Measurements from ENCODE around the gene FAM184A. TPM values are rescaled to one million over a fixed set of nuclear protein-coding genes. Genes with fewer than 3 reads are reported as not detected.

FAM184A gene
- total RNA-seq, 2 experiments from 2014 or later = not detected

DNA sequence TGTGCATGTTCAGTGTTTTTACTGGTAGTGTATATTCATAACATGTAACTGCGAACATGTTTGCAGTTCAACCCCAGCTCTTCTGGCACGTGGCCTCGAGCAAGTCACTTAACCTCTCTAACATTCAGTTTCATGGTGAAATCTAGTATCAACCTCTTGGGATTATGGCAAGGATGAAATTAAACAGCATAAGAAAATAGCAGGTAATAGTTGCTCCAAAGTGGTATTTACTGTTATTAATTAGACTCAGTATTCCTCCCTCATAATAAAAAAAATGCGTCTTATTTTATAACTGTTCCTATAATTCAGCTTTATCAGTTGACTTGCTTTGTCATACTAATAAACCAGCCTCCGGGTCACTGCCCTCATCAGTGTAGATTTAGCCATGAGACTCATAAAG is 15.0 kb downstream of the FAM184A start:
- no peak for DNase-seq (ENCODE audit: low spot score)
- Histone ChIP-seq H3K9me3 (ENCODE audit: low read length) (no peaks in the 10 kb centered on the region), H3K9me2 (ENCODE audit: insufficient read depth, low read length) (no peaks in the 10 kb centered on the region), H3K4me1 (ENCODE audit: insufficient read depth, low read length, poor library complexity, severe bottlenecking) (no peaks in the 10 kb centered on the region), H2AFZ (ENCODE audit: low read length) (no peak overlapping the region), H3K4me3 (ENCODE audit: low read depth, low read length, poor library complexity, severe bottlenecking) (no peak overlapping the region), H3K36me3 (ENCODE audit: insufficient read depth, low read length) (no peaks in the 10 kb centered on the region), H3K27ac (ENCODE audit: low read depth, low read length, poor library complexity, severe bottlenecking) (no peak overlapping the region), H3K79me2 (ENCODE audit: insufficient read depth, low read depth, low read length) (no peaks in the 10 kb centered on the region), H3K4me2 (ENCODE audit: low read length) (no peak overlapping the region), H4K20me1 (ENCODE audit: insufficient read depth, low read length) (no peaks in the 10 kb centered on the region)
- BruUV-seq (replicated peaks) = no TSS peak
- ChIA-PET POLR2A (interaction anchor here (0.8 kb wide), 1 partner anchor 1096 kb away, joined by 3 read pairs; no protein-coding TSS in a partner anchor), CTCF (ENCODE audit: unreplicated experiment) (no interaction called here)
- intact Hi-C loops (cut with micrococcal nuclease; ENCODE audit: unreplicated experiment) = no loop called here
- TF ChIP-seq, protein P1, sequence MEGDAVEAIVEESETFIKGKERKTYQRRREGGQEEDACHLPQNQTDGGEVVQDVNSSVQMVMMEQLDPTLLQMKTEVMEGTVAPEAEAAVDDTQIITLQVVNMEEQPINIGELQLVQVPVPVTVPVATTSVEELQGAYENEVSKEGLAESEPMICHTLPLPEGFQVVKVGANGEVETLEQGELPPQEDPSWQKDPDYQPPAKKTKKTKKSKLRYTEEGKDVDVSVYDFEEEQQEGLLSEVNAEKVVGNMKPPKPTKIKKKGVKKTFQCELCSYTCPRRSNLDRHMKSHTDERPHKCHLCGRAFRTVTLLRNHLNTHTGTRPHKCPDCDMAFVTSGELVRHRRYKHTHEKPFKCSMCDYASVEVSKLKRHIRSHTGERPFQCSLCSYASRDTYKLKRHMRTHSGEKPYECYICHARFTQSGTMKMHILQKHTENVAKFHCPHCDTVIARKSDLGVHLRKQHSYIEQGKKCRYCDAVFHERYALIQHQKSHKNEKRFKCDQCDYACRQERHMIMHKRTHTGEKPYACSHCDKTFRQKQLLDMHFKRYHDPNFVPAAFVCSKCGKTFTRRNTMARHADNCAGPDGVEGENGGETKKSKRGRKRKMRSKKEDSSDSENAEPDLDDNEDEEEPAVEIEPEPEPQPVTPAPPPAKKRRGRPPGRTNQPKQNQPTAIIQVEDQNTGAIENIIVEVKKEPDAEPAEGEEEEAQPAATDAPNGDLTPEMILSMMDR (conservative IDR thresholded peaks at IDR 0.05; ENCODE audit: low read length) = no peak
- TF ChIP-seq EZH2phosphoT487 (IDR thresholded peaks at IDR 0.05; ENCODE audit: borderline replicate concordance, low read depth, low read length) = no peak

DNA sequence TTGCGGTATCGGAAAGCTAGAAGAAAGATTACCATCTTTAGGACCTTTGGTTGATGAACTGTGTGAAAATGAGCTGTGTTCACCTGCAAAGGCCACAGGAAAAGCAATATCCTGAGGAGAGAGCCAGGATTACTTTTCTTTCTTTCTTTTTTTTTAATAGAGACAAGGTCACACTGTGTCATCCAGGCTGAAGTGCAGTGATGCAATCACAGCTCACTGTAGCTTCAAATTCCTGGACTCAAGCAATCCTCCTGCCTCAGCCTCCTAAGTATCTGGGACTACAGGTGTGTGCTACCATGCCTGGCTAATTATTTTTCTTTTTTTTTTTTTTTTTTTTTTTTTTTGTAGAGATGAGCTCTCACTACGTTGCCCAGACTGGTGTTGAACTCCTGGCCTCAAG is 17.2 kb downstream of the FAM184A start:
- intact Hi-C loops (cut with micrococcal nuclease; ENCODE audit: unreplicated experiment) = no loop called here
- Histone ChIP-seq H3K4me1 (ENCODE audit: insufficient read depth, low read length, poor library complexity, severe bottlenecking) (no peaks in the 10 kb centered on the region), H3K9me2 (ENCODE audit: insufficient read depth, low read length) (no peaks in the 10 kb centered on the region), H4K20me1 (ENCODE audit: insufficient read depth, low read length) (no peaks in the 10 kb centered on the region), H2AFZ (ENCODE audit: low read length) (no peak overlapping the region), H3K36me3 (ENCODE audit: insufficient read depth, low read length) (no peaks in the 10 kb centered on the region), H3K4me3 (ENCODE audit: low read depth, low read length, poor library complexity, severe bottlenecking) (no peak overlapping the region), H3K9me3 (ENCODE audit: low read length) (no peaks in the 10 kb centered on the region), H3K79me2 (ENCODE audit: insufficient read depth, low read depth, low read length) (no peaks in the 10 kb centered on the region), H3K27ac (ENCODE audit: low read depth, low read length, poor library complexity, severe bottlenecking) (no peak overlapping the region), H3K4me2 (ENCODE audit: low read length) (no peak overlapping the region)
- CTCF ChIA-PET (ENCODE audit: unreplicated experiment) = no interaction called here
- BruUV-seq (replicated peaks) = no TSS peak
- POLR2A ChIA-PET = interaction anchor here (1.1 kb wide), 1 partner anchor 43 kb away, joined by 3 read pairs; no protein-coding TSS in a partner anchor
- no peak for DNase-seq (ENCODE audit: low spot score)
- TF ChIP-seq, protein P1 (conservative IDR thresholded peaks at IDR 0.05; ENCODE audit: low read length) = no peak
- no peak for TF ChIP-seq EZH2phosphoT487 (IDR thresholded peaks at IDR 0.05; ENCODE audit: borderline replicate concordance, low read depth, low read length)

DNA sequence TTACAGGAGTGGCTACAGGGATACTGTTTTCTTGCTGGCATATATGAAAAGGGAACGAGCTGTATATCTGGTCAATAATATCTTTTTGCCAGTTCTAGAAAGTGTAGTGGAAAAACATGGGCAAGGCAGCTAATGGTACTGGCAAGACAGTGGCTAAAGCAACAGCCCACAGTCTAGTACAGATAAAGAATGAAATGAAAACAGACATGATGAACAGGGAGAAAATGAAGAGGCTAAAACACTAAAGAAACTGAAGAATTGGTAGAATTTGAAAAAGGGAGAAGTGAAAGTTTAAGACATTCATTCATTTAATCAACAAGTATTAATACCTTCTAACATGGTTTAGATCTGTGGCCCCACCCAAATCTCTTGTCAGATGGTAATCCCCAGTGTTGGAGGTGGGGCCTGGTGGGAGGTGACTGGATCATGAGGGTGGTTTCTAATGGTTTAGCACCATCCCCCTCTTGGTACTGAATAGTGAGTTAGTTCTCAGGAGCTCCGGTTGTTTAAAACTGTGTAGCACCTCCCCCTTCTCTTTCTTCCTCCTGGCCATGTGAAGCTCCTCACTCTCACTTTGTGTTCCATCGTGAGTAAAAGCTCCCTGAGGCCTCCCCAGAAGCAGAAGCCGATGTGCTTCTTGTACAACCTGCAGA is 18.1 kb downstream of the FAM184A start:
- ChIA-PET POLR2A (interaction anchor here (1.1 kb wide), 1 partner anchor 42 kb away, joined by 3 read pairs; no protein-coding TSS in a partner anchor), CTCF (ENCODE audit: unreplicated experiment) (no interaction called here)
- TF ChIP-seq, protein P1 (conservative IDR thresholded peaks at IDR 0.05; ENCODE audit: low read length) = no peak
- TF ChIP-seq EZH2phosphoT487 (IDR thresholded peaks at IDR 0.05; ENCODE audit: borderline replicate concordance, low read depth, low read length) = no peak
- H3K9me3 ChIP-seq (ENCODE audit: low read length) = no peaks in the 10 kb centered on the region
- no peaks in the 10 kb centered on the region for H3K9me2 ChIP-seq (ENCODE audit: insufficient read depth, low read length)
- DNase-seq (ENCODE audit: low spot score) = no peak
- no peaks in the 10 kb centered on the region for H3K4me1 ChIP-seq (ENCODE audit: insufficient read depth, low read length, poor library complexity, severe bottlenecking)
- H3K4me2 ChIP-seq (ENCODE audit: low read length) = no peak overlapping the region
- no peaks in the 10 kb centered on the region for H3K36me3 ChIP-seq (ENCODE audit: insufficient read depth, low read length)
- no peaks in the 10 kb centered on the region for H3K79me2 ChIP-seq (ENCODE audit: insufficient read depth, low read depth, low read length)
- no peak overlapping the region for H3K27ac ChIP-seq (ENCODE audit: low read depth, low read length, poor library complexity, severe bottlenecking)
- BruUV-seq (replicated peaks) = no TSS peak
- intact Hi-C loops (cut with micrococcal nuclease; ENCODE audit: unreplicated experiment) = no loop called here
- H4K20me1 ChIP-seq (ENCODE audit: insufficient read depth, low read length) = no peaks in the 10 kb centered on the region
- H3K4me3 ChIP-seq (ENCODE audit: low read depth, low read length, poor library complexity, severe bottlenecking) = no peak overlapping the region
- H2AFZ ChIP-seq (ENCODE audit: low read length) = no peak overlapping the region

Data from OCI-LY7 (cell line).